Spleen (tissue), 7 donors: ENCODE results near the gene CACNA1C.

ENCODE experiments used
- POLR2AphosphoS5 ChIP-seq, 3 donors: sonication (generic); formaldehyde crosslinking; IDR thresholded peaks; one replicate each; pipeline ENCODE4 v1.5.1; 2017; ENCODE audit warnings: antibody characterized with exemption in 3 of 3
- TF ChIP-seq, protein P1 (sequence below), 11 experiments: fragments of 200-600 bp in 7 of 11; fragments of 450-650 bp in 4 of 11; sonication (generic) in 4 of 11; IDR thresholded peaks in 8 of 11; conservative IDR thresholded peaks in 3 of 11; 1 replicate in 7 of 11; 2 replicates in 4 of 11; pipeline versions ENCODE4 v1.4.0 to v1.8.0; 2016 to 2021; ENCODE audit warnings: antibody characterized with exemption in 11 of 11, inconsistent platforms in 4 of 11, mild to moderate bottlenecking in 1 of 11
- donor health status: DM: no; HTN: no; CAD: no; lungs with moderate emphysema.
- donor health status: DM: no; HTN: no; CAD: no.
- donor health status: DM: no; HTN: no; CAD: no.

DNA sequence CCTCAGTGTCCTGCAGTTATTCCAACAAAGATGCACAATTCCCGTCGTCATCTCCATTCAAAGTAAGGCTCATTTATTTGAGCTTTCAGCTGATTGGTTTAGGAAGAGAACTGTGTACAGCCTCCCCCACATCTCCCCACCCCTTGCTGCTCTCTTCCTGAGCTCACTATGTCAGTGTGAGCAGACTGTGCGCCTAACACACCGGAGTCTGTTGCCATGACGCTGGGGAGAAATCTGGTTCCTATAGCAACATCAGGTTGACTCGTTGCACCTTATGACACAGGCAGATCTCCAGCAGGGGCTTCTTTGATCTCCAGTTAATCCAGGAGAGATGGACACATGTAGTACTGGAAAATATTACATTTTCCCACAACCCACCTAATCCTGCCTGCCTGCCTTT, 319.4 kb downstream of the CACNA1C start:
- TF ChIP-seq, protein P1, sequence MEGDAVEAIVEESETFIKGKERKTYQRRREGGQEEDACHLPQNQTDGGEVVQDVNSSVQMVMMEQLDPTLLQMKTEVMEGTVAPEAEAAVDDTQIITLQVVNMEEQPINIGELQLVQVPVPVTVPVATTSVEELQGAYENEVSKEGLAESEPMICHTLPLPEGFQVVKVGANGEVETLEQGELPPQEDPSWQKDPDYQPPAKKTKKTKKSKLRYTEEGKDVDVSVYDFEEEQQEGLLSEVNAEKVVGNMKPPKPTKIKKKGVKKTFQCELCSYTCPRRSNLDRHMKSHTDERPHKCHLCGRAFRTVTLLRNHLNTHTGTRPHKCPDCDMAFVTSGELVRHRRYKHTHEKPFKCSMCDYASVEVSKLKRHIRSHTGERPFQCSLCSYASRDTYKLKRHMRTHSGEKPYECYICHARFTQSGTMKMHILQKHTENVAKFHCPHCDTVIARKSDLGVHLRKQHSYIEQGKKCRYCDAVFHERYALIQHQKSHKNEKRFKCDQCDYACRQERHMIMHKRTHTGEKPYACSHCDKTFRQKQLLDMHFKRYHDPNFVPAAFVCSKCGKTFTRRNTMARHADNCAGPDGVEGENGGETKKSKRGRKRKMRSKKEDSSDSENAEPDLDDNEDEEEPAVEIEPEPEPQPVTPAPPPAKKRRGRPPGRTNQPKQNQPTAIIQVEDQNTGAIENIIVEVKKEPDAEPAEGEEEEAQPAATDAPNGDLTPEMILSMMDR (IDR thresholded peaks at IDR 0.05 in 8 of 11, conservative IDR thresholded peaks at IDR 0.05 in 3 of 11): no peak
- TF ChIP-seq POLR2AphosphoS5 (IDR thresholded peaks at IDR 0.05): no peak
